ENCODE results near the gene TMEM125.

DNA sequence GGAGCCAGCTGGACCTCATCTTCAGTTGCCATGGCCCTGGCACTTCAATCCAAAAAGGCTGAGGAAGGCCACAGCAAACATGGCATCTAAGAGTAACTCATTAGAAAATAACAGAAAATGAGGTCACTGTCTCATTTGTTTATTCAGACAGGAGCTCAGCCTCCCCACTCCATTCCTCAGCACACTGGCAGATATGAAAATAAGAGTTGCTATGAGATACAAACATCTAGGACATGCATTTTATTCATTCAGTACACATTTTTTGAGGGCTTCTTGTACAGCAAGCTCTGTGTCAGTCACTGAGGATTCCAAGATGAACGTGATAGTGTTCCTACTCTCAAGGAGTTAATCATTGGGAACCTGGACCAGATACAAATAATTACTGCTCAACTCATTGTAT, 32.7 kb upstream of the TMEM125 start:
- no peak for TF ChIP-seq ELK1 (CRISPR knock-in tag; IDR thresholded peaks at IDR 0.05)
- TF ChIP-seq, protein P1, sequence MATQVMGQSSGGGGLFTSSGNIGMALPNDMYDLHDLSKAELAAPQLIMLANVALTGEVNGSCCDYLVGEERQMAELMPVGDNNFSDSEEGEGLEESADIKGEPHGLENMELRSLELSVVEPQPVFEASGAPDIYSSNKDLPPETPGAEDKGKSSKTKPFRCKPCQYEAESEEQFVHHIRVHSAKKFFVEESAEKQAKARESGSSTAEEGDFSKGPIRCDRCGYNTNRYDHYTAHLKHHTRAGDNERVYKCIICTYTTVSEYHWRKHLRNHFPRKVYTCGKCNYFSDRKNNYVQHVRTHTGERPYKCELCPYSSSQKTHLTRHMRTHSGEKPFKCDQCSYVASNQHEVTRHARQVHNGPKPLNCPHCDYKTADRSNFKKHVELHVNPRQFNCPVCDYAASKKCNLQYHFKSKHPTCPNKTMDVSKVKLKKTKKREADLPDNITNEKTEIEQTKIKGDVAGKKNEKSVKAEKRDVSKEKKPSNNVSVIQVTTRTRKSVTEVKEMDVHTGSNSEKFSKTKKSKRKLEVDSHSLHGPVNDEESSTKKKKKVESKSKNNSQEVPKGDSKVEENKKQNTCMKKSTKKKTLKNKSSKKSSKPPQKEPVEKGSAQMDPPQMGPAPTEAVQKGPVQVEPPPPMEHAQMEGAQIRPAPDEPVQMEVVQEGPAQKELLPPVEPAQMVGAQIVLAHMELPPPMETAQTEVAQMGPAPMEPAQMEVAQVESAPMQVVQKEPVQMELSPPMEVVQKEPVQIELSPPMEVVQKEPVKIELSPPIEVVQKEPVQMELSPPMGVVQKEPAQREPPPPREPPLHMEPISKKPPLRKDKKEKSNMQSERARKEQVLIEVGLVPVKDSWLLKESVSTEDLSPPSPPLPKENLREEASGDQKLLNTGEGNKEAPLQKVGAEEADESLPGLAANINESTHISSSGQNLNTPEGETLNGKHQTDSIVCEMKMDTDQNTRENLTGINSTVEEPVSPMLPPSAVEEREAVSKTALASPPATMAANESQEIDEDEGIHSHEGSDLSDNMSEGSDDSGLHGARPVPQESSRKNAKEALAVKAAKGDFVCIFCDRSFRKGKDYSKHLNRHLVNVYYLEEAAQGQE (IDR thresholded peaks at IDR 0.05; ENCODE audit: borderline replicate concordance), result no peak
- TF ChIP-seq, protein P1 (CRISPR knock-in tag; IDR thresholded peaks at IDR 0.05; ENCODE audit: low read depth), result no peak
- no peak for TF ChIP-seq BHLHE40 (IDR thresholded peaks at IDR 0.05; ENCODE audit: low read length)
- TF ChIP-seq, protein P2, sequence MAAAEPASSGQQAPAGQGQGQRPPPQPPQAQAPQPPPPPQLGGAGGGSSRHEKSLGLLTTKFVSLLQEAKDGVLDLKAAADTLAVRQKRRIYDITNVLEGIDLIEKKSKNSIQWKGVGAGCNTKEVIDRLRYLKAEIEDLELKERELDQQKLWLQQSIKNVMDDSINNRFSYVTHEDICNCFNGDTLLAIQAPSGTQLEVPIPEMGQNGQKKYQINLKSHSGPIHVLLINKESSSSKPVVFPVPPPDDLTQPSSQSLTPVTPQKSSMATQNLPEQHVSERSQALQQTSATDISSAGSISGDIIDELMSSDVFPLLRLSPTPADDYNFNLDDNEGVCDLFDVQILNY (CRISPR knock-in tag; IDR thresholded peaks at IDR 0.05), result no peak
- no peak for TF ChIP-seq CXXC5 (CRISPR knock-in tag; IDR thresholded peaks at IDR 0.05)
- TF ChIP-seq MEF2D (tag; conservative IDR thresholded peaks at IDR 0.05; ENCODE audit: low read depth), result no peak
